H9 (cell line): Measurements from ENCODE around the gene PLS1. TPM values are rescaled to one million over a fixed set of nuclear protein-coding genes. Genes with fewer than 3 reads are reported as not detected.
"Not testable (repeated sequence)": the region's sequence is repeated elsewhere in the genome, so short reads cannot be mapped to it uniquely, and the experiment has no call there.

ENCODE experiments used
- DNase-seq: peaks from one replicate; pipeline ENCODE4 v3.0.0-alpha.2; 2017
- H2AFZ ChIP-seq: one replicate; pipeline ENCODE4 v1.6.1; 2013; ENCODE audit warnings: mild to moderate bottlenecking, low read length, control low read depth, moderate library complexity
- H2AK5ac ChIP-seq: 2 replicates; pipeline ENCODE4 v1.6.1; 2013; ENCODE audit warnings: low read length, control low read depth, mixed read lengths; ENCODE audit not compliant: insufficient read length
- H2BK120ac ChIP-seq: one replicate; pipeline ENCODE4 v1.6.1; 2013; ENCODE audit warnings: low read depth, mild to moderate bottlenecking, low read length, control low read depth, inconsistent platforms; ENCODE audit not compliant: poor library complexity, severe bottlenecking
- H2BK12ac ChIP-seq: 2 replicates; pipeline ENCODE4 v1.6.1; 2013; ENCODE audit warnings: low read length, control low read depth, mixed read lengths, low read depth; ENCODE audit not compliant: insufficient read length
- H2BK15ac ChIP-seq: 2 replicates; pipeline ENCODE4 v1.6.1; 2013; ENCODE audit warnings: low read depth, low read length, control low read depth
- H2BK20ac ChIP-seq: one replicate; pipeline ENCODE4 v1.6.1; 2013; ENCODE audit warnings: low read depth, mild to moderate bottlenecking, low read length, control low read depth, inconsistent platforms; ENCODE audit not compliant: poor library complexity, severe bottlenecking
- H2BK5ac ChIP-seq: 2 replicates; pipeline ENCODE4 v1.6.1; 2013; ENCODE audit warnings: low read length, control low read depth, mixed read lengths; ENCODE audit not compliant: insufficient read length
- H3K14ac ChIP-seq: 2 replicates; pipeline ENCODE4 v1.6.1; 2013; ENCODE audit warnings: low read length, control low read depth; ENCODE audit not compliant: insufficient read depth
- H3K18ac ChIP-seq: 2 replicates; pipeline ENCODE4 v1.6.1; 2013; ENCODE audit warnings: low read depth, mild to moderate bottlenecking, mixed read lengths, low read length, control low read depth; ENCODE audit not compliant: insufficient read length
- H3K23ac ChIP-seq: 2 replicates; pipeline ENCODE4 v1.6.1; 2013; ENCODE audit warnings: low read length, control low read depth, mixed read lengths, low read depth; ENCODE audit not compliant: insufficient read length
- H3K23me2 ChIP-seq: 2 replicates; pipeline ENCODE4 v1.6.1; 2013; ENCODE audit warnings: low read depth, mild to moderate bottlenecking, mixed read lengths, low read length, control low read depth; ENCODE audit not compliant: insufficient read length, poor library complexity, severe bottlenecking
- H3K27ac ChIP-seq: 2 replicates; pipeline ENCODE4 v1.5.1; 2013; ENCODE audit warnings: low read length, control low read depth, mixed read lengths, low read depth; ENCODE audit not compliant: insufficient read length
- H3K27me3 ChIP-seq: 2 replicates; pipeline ENCODE4 v1.6.1; 2013; ENCODE audit warnings: low read length, control low read depth, inconsistent platforms; ENCODE audit not compliant: insufficient read depth
- H3K4ac ChIP-seq: 2 replicates; pipeline ENCODE4 v1.6.1; 2013; ENCODE audit warnings: low read depth, mild to moderate bottlenecking, control low read depth, inconsistent platforms, low read length, moderate library complexity
- H3K4me1 ChIP-seq: 2 replicates; pipeline ENCODE4 v1.6.1; 2013; ENCODE audit warnings: low read length, control low read depth, inconsistent platforms; ENCODE audit not compliant: insufficient read depth
- H3K4me2 ChIP-seq: 2 replicates; pipeline ENCODE4 v1.6.1; 2013; ENCODE audit warnings: low read length, control low read depth, mixed read lengths; ENCODE audit not compliant: insufficient read length, insufficient read depth
- H3K56ac ChIP-seq: 2 replicates; pipeline ENCODE4 v1.6.1; 2013; ENCODE audit warnings: low read depth, mild to moderate bottlenecking, mixed read lengths, low read length, control low read depth; ENCODE audit not compliant: insufficient read length
- H3K79me1 ChIP-seq: 2 replicates; pipeline ENCODE4 v1.6.1; 2013; ENCODE audit warnings: low read depth, mild to moderate bottlenecking, moderate library complexity, low read length, control low read depth, inconsistent platforms; ENCODE audit not compliant: insufficient read depth, poor library complexity, severe bottlenecking
- H3K79me2 ChIP-seq: 2 replicates; pipeline ENCODE4 v1.6.1; 2013; ENCODE audit warnings: low read length, control low read depth, inconsistent platforms; ENCODE audit not compliant: insufficient read depth
- H3K9ac ChIP-seq: 2 replicates; pipeline ENCODE4 v1.6.1; 2013; ENCODE audit warnings: low read length, control low read depth, mixed read lengths; ENCODE audit not compliant: insufficient read length; ENCODE audit errors: extremely low read depth
- H3K9me3 ChIP-seq: one replicate; pipeline ENCODE4 v1.6.1; 2013; ENCODE audit warnings: low read depth, low read length, inconsistent platforms; ENCODE audit not compliant: control insufficient read depth
- H3T11ph ChIP-seq: one replicate; pipeline ENCODE4 v1.6.1; 2013; ENCODE audit warnings: mild to moderate bottlenecking, low read length, control low read depth, inconsistent platforms
- H4K20me1 ChIP-seq: one replicate; pipeline ENCODE4 v1.6.1; 2013; ENCODE audit not compliant: control insufficient read depth, insufficient read length, insufficient read depth
- H4K5ac ChIP-seq: 2 replicates; pipeline ENCODE4 v1.6.1; 2013; ENCODE audit warnings: low read depth, mild to moderate bottlenecking, mixed read lengths, low read length, control low read depth; ENCODE audit not compliant: insufficient read length
- H4K8ac ChIP-seq: replicated peaks from 2 replicates; pipeline ENCODE4 v1.6.1; 2013; ENCODE audit warnings: low read length, control low read depth, mixed read lengths, low read depth; ENCODE audit not compliant: insufficient read length
- H4K91ac ChIP-seq: 2 replicates; pipeline ENCODE4 v1.6.1; 2013; ENCODE audit warnings: low read depth, mild to moderate bottlenecking, moderate library complexity, mixed read lengths, low read length, control low read depth; ENCODE audit not compliant: insufficient read length
- H3K27ac Mint-ChIP-seq, 3 experiments: 2 replicates in 2 of 3; 3 replicates in 1 of 3; pipeline ENCODE4 v1.8.0; 2020 to 2021; ENCODE audit warnings: mixed read lengths in 3 of 3, mild to moderate bottlenecking in 1 of 3, moderate library complexity in 1 of 3
- H3K27me3 Mint-ChIP-seq: 2 replicates; pipeline ENCODE4 v1.8.0; 2021; ENCODE audit warnings: low read depth, mild to moderate bottlenecking, moderate library complexity, mixed read lengths
- H3K36me3 Mint-ChIP-seq, 3 experiments: 2 replicates in 2 of 3; 3 replicates in 1 of 3; pipeline ENCODE4 v1.8.0; 2020 to 2021; ENCODE audit warnings: low read depth in 3 of 3, mixed read lengths in 3 of 3; ENCODE audit not compliant: insufficient read depth in 1 of 3
- H3K4me1 Mint-ChIP-seq, 2 experiments: 2 replicates each; pipeline ENCODE4 v1.8.0; 2020; ENCODE audit warnings: mixed read lengths in 2 of 2
- H3K4me3 Mint-ChIP-seq, 2 experiments: 2 replicates in 1 of 2; 3 replicates in 1 of 2; pipeline ENCODE4 v1.8.0; 2020 to 2021; ENCODE audit warnings: mild to moderate bottlenecking in 2 of 2, mixed read lengths in 2 of 2, moderate library complexity in 1 of 2
- H3K9me3 Mint-ChIP-seq, 2 experiments: 2 replicates in 1 of 2; 3 replicates in 1 of 2; pipeline ENCODE4 v1.8.0; 2020; ENCODE audit warnings: mild to moderate bottlenecking in 2 of 2, mixed read lengths in 2 of 2, moderate library complexity in 1 of 2
- WGBS: extraction: QIAGEN DNeasy Blood & Tissue Kit; methylation state at CpG from one replicate; pipeline ENCODE4 v1.1.7; 2013; ENCODE audit warnings: missing lambda C conversion rate, low lambda C conversion rate, mixed read lengths; ENCODE audit not compliant: insufficient read length; ENCODE audit errors: extremely low coverage; 5-methylcytosine and 5-hydroxymethylcytosine counted together
- total RNA-seq: library from RNA; stranded (reverse); gene quantifications from 2 replicates; pipeline ENCODE4 v1.2.1, GENCODE V29; 2021
- TF ChIP-seq, protein P1 (sequence below): fragments of 200-600 bp; sonication (generic); conservative IDR thresholded peaks from 3 replicates; pipeline ENCODE4 v1.8.0; 2021; ENCODE audit warnings: antibody characterized with exemption, mild to moderate bottlenecking

The PLS1 gene
- total RNA-seq, 1 experiment from 2014 or later, result 20.4 TPM

DNA sequence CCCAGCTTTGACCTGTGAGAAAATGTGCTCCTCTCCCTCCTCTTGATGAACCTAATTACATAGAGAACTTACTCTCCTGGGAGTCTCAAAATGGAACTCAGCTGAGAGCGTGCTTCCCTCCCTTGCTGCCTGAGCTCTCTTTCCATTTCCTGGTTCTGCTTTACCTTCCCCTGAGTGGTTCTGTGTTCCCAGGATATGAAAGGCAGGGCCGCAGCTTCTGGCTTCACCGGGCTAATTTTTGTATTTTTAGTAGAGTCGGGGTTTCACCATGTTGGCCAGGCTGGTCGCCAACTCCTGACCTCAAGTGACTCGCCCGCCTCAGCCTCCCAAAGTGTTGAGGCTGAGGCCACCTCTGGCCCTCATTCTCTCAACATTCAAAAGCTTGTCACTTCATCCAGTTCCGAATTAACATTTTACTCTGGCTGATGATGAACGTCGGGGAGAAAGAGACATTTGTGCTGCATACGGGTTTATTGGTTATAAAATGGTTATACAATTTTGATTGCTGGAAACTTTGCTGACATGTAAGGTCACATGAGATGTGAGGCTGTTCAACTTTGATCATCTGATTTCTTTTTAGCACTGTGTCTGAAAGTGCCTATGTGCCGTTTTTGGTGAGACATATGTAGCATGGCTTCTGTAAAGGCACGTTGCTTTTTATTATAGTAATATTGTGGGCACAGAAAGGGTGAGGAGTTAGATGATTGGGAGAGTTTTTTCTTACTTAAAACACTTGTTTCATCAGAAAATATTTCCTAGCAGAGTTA is 6.6 kb downstream of the PLS1 start:
- no CpG with 5 or more reads among the region's 13 CpGs for WGBS
- no peak overlapping the region for H3K4me3 Mint-ChIP-seq
- Histone ChIP-seq H3K56ac (no peak overlapping the region), H2AK5ac (no peak overlapping the region), H4K8ac (no peak overlapping the region), H2BK120ac (no peak overlapping the region), H3K9me3 (no peaks in the 10 kb centered on the region), H4K20me1 (no peaks in the 10 kb centered on the region), H3K23me2 (no peaks in the 10 kb centered on the region), H3K4me1 (no peaks in the 10 kb centered on the region), H2BK20ac (no peak overlapping the region), H3K79me1 (no peaks in the 10 kb centered on the region), H3K18ac (no peak overlapping the region), H3K4ac (no peak overlapping the region), H4K5ac (no peak overlapping the region), H3K14ac (no peak overlapping the region), H3T11ph (no peak overlapping the region), H3K9ac (no peak overlapping the region), H2BK15ac (no peak overlapping the region), H2AFZ (no peak overlapping the region), H3K27ac (no peak overlapping the region), H3K23ac (no peak overlapping the region), H4K91ac (no peak overlapping the region), H3K4me2 (no peak overlapping the region), H2BK12ac (no peak overlapping the region), H2BK5ac (no peak overlapping the region), H3K79me2 (no peaks in the 10 kb centered on the region), H3K27me3 (no peaks in the 10 kb centered on the region)
- TF ChIP-seq, protein P1, sequence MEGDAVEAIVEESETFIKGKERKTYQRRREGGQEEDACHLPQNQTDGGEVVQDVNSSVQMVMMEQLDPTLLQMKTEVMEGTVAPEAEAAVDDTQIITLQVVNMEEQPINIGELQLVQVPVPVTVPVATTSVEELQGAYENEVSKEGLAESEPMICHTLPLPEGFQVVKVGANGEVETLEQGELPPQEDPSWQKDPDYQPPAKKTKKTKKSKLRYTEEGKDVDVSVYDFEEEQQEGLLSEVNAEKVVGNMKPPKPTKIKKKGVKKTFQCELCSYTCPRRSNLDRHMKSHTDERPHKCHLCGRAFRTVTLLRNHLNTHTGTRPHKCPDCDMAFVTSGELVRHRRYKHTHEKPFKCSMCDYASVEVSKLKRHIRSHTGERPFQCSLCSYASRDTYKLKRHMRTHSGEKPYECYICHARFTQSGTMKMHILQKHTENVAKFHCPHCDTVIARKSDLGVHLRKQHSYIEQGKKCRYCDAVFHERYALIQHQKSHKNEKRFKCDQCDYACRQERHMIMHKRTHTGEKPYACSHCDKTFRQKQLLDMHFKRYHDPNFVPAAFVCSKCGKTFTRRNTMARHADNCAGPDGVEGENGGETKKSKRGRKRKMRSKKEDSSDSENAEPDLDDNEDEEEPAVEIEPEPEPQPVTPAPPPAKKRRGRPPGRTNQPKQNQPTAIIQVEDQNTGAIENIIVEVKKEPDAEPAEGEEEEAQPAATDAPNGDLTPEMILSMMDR, result no peak
- peaks cover 2 to 3% of the 10 kb centered on the region in 2 experiments for H3K4me1 Mint-ChIP-seq
- H3K9me3 Mint-ChIP-seq, result no peaks in the 10 kb centered on the region
- peak overlapping the region in 1 of 3 experiments; percentile 59; a peak in 1 of 7 replicates for H3K27ac Mint-ChIP-seq
- H3K27me3 Mint-ChIP-seq, result no peaks in the 10 kb centered on the region
- no peak for DNase-seq
- peaks cover 10 to 17% (median 13%) of the 10 kb centered on the region in 3 experiments; a peak in 6 of 7 replicates for H3K36me3 Mint-ChIP-seq

DNA sequence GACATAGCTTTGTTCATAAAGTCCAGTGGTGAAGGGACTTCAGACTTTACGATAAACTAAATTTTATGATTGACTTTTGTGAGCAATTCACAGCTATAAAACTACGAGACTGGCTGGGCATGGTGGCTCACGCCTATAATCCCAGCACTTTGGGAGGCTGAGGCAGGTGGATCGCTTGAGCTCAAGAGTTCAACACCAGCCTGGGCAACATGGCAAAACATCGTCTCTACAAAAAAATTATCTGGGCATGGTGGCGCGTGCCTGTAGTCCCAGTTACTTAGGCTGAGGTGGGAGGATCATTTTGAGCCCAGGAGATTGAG is 7.2 kb downstream of the PLS1 start:
- H3K27me3 Mint-ChIP-seq, H3K14ac ChIP-seq, H4K20me1 ChIP-seq, H3K4me1 Mint-ChIP-seq, H3K23ac ChIP-seq, H2BK20ac ChIP-seq, H3K4me1 ChIP-seq, H3K56ac ChIP-seq, H3K27ac ChIP-seq, H3T11ph ChIP-seq, H2BK12ac ChIP-seq, H3K27ac Mint-ChIP-seq, H3K9me3 ChIP-seq, H3K27me3 ChIP-seq, H3K79me2 ChIP-seq, H2BK5ac ChIP-seq, H3K23me2 ChIP-seq, H4K8ac ChIP-seq, H3K4me2 ChIP-seq, H2AK5ac ChIP-seq, H2AFZ ChIP-seq, H3K18ac ChIP-seq, H2BK15ac ChIP-seq, H3K9ac ChIP-seq, H3K4ac ChIP-seq, H3K9me3 Mint-ChIP-seq, H2BK120ac ChIP-seq, H3K4me3 Mint-ChIP-seq, H4K5ac ChIP-seq, H3K79me1 ChIP-seq, H4K91ac ChIP-seq, DNase-seq: not testable (repeated sequence)
- no CpG with 5 or more reads among the region's 7 CpGs for WGBS
- peaks cover 9 to 17% (median 11%) of the 10 kb centered on the region in 3 experiments; a peak in 6 of 7 replicates for H3K36me3 Mint-ChIP-seq
